HCT116 (cell line): ENCODE results near the gene FAM171A2. TPM values are rescaled to one million over a fixed set of nuclear protein-coding genes. Genes with fewer than 3 reads are reported as not detected.
A peak's percentile ranks its signal among the peaks of the same experiment; 100 is the strongest.

ENCODE experiments used
- ATAC-seq: fragments of 200-7000 bp; cut with Tn5 transposase; 2 replicates; pipeline ENCODE4 v1.9.1; 2020; ENCODE audit warnings: mild to moderate bottlenecking, moderate library complexity
- BruUV-seq: library from RNA; stranded (reverse); fragments of 400-500 nt; replicated peaks from 2 replicates; lab custom pipeline; 2021; lab: Mats Ljungman, UMichigan
- CTCF ChIA-PET: fragments of 300-600 bp; sonication (Branson Sonifier 250); formaldehyde crosslinking; loops from one replicate; lab custom pipeline; 2021; ENCODE audit warnings: antibody characterized with exemption; lab: Charles Lee
- POLR2A ChIA-PET: fragments of 300-600, 350-600 bp; sonication (Branson Sonifier 250); formaldehyde crosslinking; loops from one replicate; lab custom pipeline; 2021; ENCODE audit warnings: antibody characterized with exemption; lab: Charles Lee
- RAD21 ChIA-PET, 2 experiments: fragments of 300-600 bp; sonication (Branson Sonifier 250); formaldehyde crosslinking; loops; one replicate each; lab custom pipeline; 2023; ENCODE audit warnings: low total read pairs in 2 of 2; ENCODE audit not compliant: uncharacterized antibody in 2 of 2, unreplicated experiment in 2 of 2, low non-redundant PET in 1 of 2; lab: Charles Lee
- DNase-seq: peaks from one replicate; pipeline ENCODE4 v3.0.0-alpha.2; 2010; ENCODE audit warnings: low read depth, low spot score
- H2AFZ ChIP-seq: fragments of 200-600 bp; shearing (Covaris generic), sonication (generic); 2 replicates; pipeline ENCODE4 v1.6.1; 2017; ENCODE audit warnings: low read depth, mixed run types, mixed read lengths, antibody characterized with exemption, low read length; ENCODE audit not compliant: poor library complexity, severe bottlenecking
- H3K27ac ChIP-seq: 2 replicates; pipeline ENCODE4 v1.5.1; 2012; ENCODE audit warnings: low read depth, low read length
- H3K27me3 ChIP-seq: fragments of 200-600 bp; sonication (generic); 2 replicates; pipeline ENCODE4 v1.6.1; 2016; ENCODE audit warnings: mixed run types, low read length, mixed read lengths; ENCODE audit not compliant: insufficient read depth
- H3K36me3 ChIP-seq, 2 experiments: fragments of 200-500 bp in 1 of 2; fragments of 200-600 bp in 1 of 2; sonication (Bioruptor generic) in 1 of 2; sonication (generic) in 1 of 2; 2 replicates each; pipeline versions ENCODE4 v1.5.1 to v1.6.1; 2014 to 2016; ENCODE audit warnings: low read length in 2 of 2, inconsistent platforms in 1 of 2, mixed read lengths in 1 of 2, mixed run types in 1 of 2; ENCODE audit not compliant: insufficient read depth in 2 of 2, control insufficient read depth in 1 of 2
- H3K4me1 ChIP-seq, 2 experiments: fragments of 200-600 bp in 1 of 2; sonication (generic) in 1 of 2; 2 replicates each; pipeline versions ENCODE4 v1.5.1 to v1.6.1; 2012 to 2017; ENCODE audit warnings: low read length in 2 of 2, inconsistent platforms in 1 of 2, mild to moderate bottlenecking in 1 of 2, mixed read lengths in 1 of 2, mixed run types in 1 of 2, moderate library complexity in 1 of 2; ENCODE audit not compliant: insufficient read depth in 2 of 2, control insufficient read depth in 1 of 2
- H3K4me2 ChIP-seq: fragments of 200-600 bp; sonication (generic); 2 replicates; pipeline ENCODE4 v1.6.1; 2017; ENCODE audit warnings: mixed run types, low read length, mixed read lengths
- H3K4me3 ChIP-seq, 2 experiments: fragments of 200-600 bp in 1 of 2; sonication (generic) in 1 of 2; replicated peaks in 1 of 2; 2 replicates each; pipeline ENCODE4 v1.5.1; 2011 to 2016; ENCODE audit warnings: low read length in 2 of 2, control low read depth in 1 of 2, low read depth in 1 of 2, mild to moderate bottlenecking in 1 of 2, mixed read lengths in 1 of 2, mixed run types in 1 of 2
- H3K79me2 ChIP-seq: fragments of 200-600 bp; sonication (generic); 2 replicates; pipeline ENCODE4 v1.6.1; 2017; ENCODE audit warnings: mild to moderate bottlenecking, mixed run types, low read length, moderate library complexity, mixed read lengths; ENCODE audit not compliant: insufficient read depth
- H3K9ac ChIP-seq: fragments of 200-600 bp; sonication (generic); 2 replicates; pipeline ENCODE4 v1.6.1; 2016; ENCODE audit warnings: low read length, mixed read lengths
- H3K9me2 ChIP-seq: fragments of 200-600 bp; sonication (generic), shearing (Covaris generic); 2 replicates; pipeline ENCODE4 v1.6.1; 2017; ENCODE audit warnings: mixed run types, mild to moderate bottlenecking, moderate library complexity; ENCODE audit not compliant: insufficient read depth
- H3K9me3 ChIP-seq, 2 experiments: fragments of 200-500 bp in 1 of 2; fragments of 200-600 bp in 1 of 2; sonication (Bioruptor generic) in 1 of 2; sonication (generic) in 1 of 2; 2 replicates each; pipeline ENCODE4 v1.6.1; 2014 to 2017; ENCODE audit warnings: low read length in 2 of 2, mixed read lengths in 2 of 2, inconsistent platforms in 1 of 2, low read depth in 1 of 2, mild to moderate bottlenecking in 1 of 2, mixed run types in 1 of 2, moderate library complexity in 1 of 2; ENCODE audit not compliant: control insufficient read depth in 1 of 2, insufficient read depth in 1 of 2
- H4K20me1 ChIP-seq: fragments of 200-600 bp; sonication (generic), shearing (Covaris generic); 2 replicates; pipeline ENCODE4 v1.6.1; 2017; ENCODE audit warnings: mixed run types, mild to moderate bottlenecking, moderate library complexity; ENCODE audit not compliant: insufficient read depth
- ATF3 ChIP-seq: IDR thresholded peaks from 2 replicates; pipeline ENCODE4 v1.6.1; 2012
- CEBPB ChIP-seq: IDR thresholded peaks from 2 replicates; pipeline ENCODE4 v1.6.1; 2012; ENCODE audit warnings: low read depth
- CTCF ChIP-seq, 3 experiments: fragments of 200-600 bp in 1 of 3; sonication (generic) in 1 of 3; IDR thresholded peaks in 2 of 3; conservative IDR thresholded peaks in 1 of 3; 2 replicates each; pipeline ENCODE4 v1.5.1; 2012 to 2017; ENCODE audit warnings: low read depth in 2 of 3, low read length in 2 of 3, antibody characterized with exemption in 1 of 3, borderline replicate concordance in 1 of 3, control low read depth in 1 of 3, mild to moderate bottlenecking in 1 of 3, mixed read lengths in 1 of 3, mixed run types in 1 of 3, moderate library complexity in 1 of 3; ENCODE audit not compliant: insufficient read depth in 1 of 3
- EZH2 ChIP-seq: fragments of 200-600 bp; sonication (generic); IDR thresholded peaks from 2 replicates; pipeline ENCODE4 v1.6.1; 2017; ENCODE audit warnings: antibody characterized with exemption, mixed run types
- MAX ChIP-seq: IDR thresholded peaks from 2 replicates; pipeline ENCODE4 v1.6.1; 2012
- RAD21 ChIP-seq: IDR thresholded peaks from 2 replicates; pipeline ENCODE4 v1.6.1; 2012; ENCODE audit warnings: low read depth, mild to moderate bottlenecking
- SIN3A ChIP-seq: IDR thresholded peaks from 2 replicates; pipeline ENCODE4 v1.6.1; 2012; ENCODE audit warnings: low read depth
- SRF ChIP-seq: IDR thresholded peaks from 2 replicates; pipeline ENCODE4 v1.6.1; 2012; ENCODE audit warnings: low read depth
- YY1 ChIP-seq: IDR thresholded peaks from 2 replicates; pipeline ENCODE4 v1.6.1; 2011; ENCODE audit warnings: low read length, low read depth, moderate library complexity, mild to moderate bottlenecking; ENCODE audit not compliant: insufficient replicate concordance; ENCODE audit errors: extremely low read depth
- intact Hi-C: fragments of 100-400 bp; cut with micrococcal nuclease; formaldehyde crosslinking; loops from 2 replicates; pipeline ENCODE4 v1.10.0; 2022
- total RNA-seq: library from RNA; stranded (reverse); gene quantifications from one replicate; pipeline ENCODE4 v1.2.1, GENCODE V29; 2021; ENCODE audit not compliant: unreplicated experiment

Gene FAM171A2
- total RNA-seq, 1 experiment from 2014 or later = 18.0 TPM

DNA sequence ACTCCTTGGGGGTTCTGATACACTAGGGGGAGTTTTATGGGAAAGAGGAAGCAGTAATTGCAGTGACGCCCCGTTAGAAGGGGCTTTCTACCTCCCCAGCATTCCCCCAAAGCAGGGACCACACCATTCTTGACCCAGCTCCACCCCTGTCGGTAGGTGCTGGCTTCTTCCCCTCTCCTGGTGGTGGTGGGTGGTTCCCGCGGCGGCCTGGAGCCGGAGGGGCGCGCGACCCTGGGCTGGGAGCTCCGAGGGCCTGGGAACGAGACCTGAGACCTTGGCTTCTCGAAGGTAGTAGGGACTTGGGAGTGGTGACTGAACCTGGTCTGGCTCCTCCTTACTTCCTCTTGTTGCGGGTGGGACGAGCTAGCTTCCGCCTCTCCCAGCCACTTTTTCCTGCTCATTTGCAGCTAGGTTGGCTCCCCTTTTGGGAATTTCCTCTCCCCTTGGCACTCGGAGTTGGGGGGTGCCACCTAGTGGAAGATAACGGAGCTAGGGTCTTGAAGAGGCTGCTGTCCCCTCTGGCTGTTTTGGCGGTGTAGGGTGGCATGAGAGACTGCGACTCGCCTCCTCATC, 18.1 kb downstream of the FAM171A2 start:
- H3K4me3 ChIP-seq = peak overlapping the region; percentile 74 to 97
- CTCF ChIA-PET = interaction anchor here (0.9 to 3.3 kb wide), 15 partner anchors 13 to 402 kb away, joined by 3 to 19 read pairs (median 6); partner anchors contain the start of genes FAM171A2, SLC25A39 and TMUB2
- ATAC-seq = peak; percentile 53
- H4K20me1 ChIP-seq = no peaks in the 10 kb centered on the region
- no peaks in the 10 kb centered on the region for H3K9me3 ChIP-seq
- peak; percentile 57 for DNase-seq
- RAD21 ChIA-PET = interaction anchor here in 1 of 2 experiments (0.6 kb wide), 1 partner anchor 262 kb away, joined by 4 read pairs; no protein-coding TSS in a partner anchor
- H3K27me3 ChIP-seq = no peaks in the 10 kb centered on the region
- no peaks in the 10 kb centered on the region for H3K79me2 ChIP-seq
- intact Hi-C loops = no loop called here
- H3K27ac ChIP-seq = peak overlapping the region; percentile 67
- H3K4me1 ChIP-seq = peaks cover 4 to 18% of the 10 kb centered on the region in 2 experiments; a peak in 3 of 4 replicates
- TF ChIP-seq RAD21 (peak; percentile 81), CTCF (IDR thresholded peaks at IDR 0.05 in 2 of 3, conservative IDR thresholded peaks at IDR 0.05 in 1 of 3; ENCODE audit: borderline replicate concordance in 1 of 3, insufficient read depth in 1 of 3, low read depth in 2 of 3, low read length in 2 of 3) (peak; percentile 56 to 78 (median 60)), ATF3 (no peak), SRF (no peak; the same call in none of the 2 replicates), EZH2 (no peak), CEBPB (no peak), SIN3A (no peak), MAX (no peak), YY1 (no peak)
- H3K36me3 ChIP-seq = no peaks in the 10 kb centered on the region; a peak in 1 of 4 replicates
- no peak overlapping the region for H2AFZ ChIP-seq
- TSS peak; percentile 77 for BruUV-seq
- peak overlapping the region; percentile 71 for H3K9ac ChIP-seq
- POLR2A ChIA-PET = interaction anchor here (0.6 to 1.7 kb wide), 12 partner anchors 12 to 818 kb away, joined by 3 to 7 read pairs (median 4); partner anchors contain the start of genes SLC25A39 and TMUB2
- H3K9me2 ChIP-seq = no peaks in the 10 kb centered on the region
- H3K4me2 ChIP-seq = peak overlapping the region; percentile 90
